ENCODE data around the gene SEMA4G. TPM values are rescaled to one million over a fixed set of nuclear protein-coding genes. Genes with fewer than 3 reads are reported as not detected.

The SEMA4G gene
- total and polyA plus RNA-seq, 2 of the 13 experiments (the other 11 are each of a cell fraction or from before 2014, with no cell fraction given): 46.2 to 207 TPM

GRCh38 chr10:101018600-101019439, 49.5 kb downstream of the SEMA4G start (continued):
- TF ChIP-seq ZBTB33 (CRISPR knock-in tag; IDR thresholded peaks at IDR 0.05) (0 out of 2 replicates have a peak, but pooled peaks have one; percentile 10), ZNF605 (CRISPR knock-in tag; IDR thresholded peaks at IDR 0.05) (peak; percentile 36; the same call in 1 of the 2 replicates), MAX (IDR thresholded peaks at IDR 0.05) (peak; percentile 88), CC2D1A (CRISPR knock-in tag; IDR thresholded peaks at IDR 0.05) (no peak), SPEN (CRISPR knock-in tag; IDR thresholded peaks at IDR 0.05; ENCODE audit: low read depth) (peak; percentile 55), ZNF430 (CRISPR knock-in tag; IDR thresholded peaks at IDR 0.05) (0 out of 2 replicates have a peak, but pooled peaks have one; percentile 29), ZFP41 (CRISPR knock-in tag; IDR thresholded peaks at IDR 0.05; ENCODE audit: borderline replicate concordance) (0 out of 2 replicates have a peak, but pooled peaks have one; percentile 93), GABPB1 (CRISPR knock-in tag; IDR thresholded peaks at IDR 0.05) (peak; percentile 75), CBX2 (IDR thresholded peaks at IDR 0.05; ENCODE audit: low read depth, low read length) (no peak), CBX2 (CRISPR knock-in tag; IDR thresholded peaks at IDR 0.05; ENCODE audit: low read depth) (peak; percentile 95; the same call in 1 of the 2 replicates), TP53 (CRISPR knock-in tag; conservative IDR thresholded peaks at IDR 0.05) (no peak), ZNF646 (CRISPR knock-in tag; IDR thresholded peaks at IDR 0.05) (peak; percentile 39; the same call in 1 of the 2 replicates), SOX6 (IDR thresholded peaks at IDR 0.05) (no peak), SOX6 (CRISPR knock-in tag; IDR thresholded peaks at IDR 0.05) (peak; percentile 63), ZNF850 (CRISPR knock-in tag; conservative IDR thresholded peaks at IDR 0.05) (no peak), ZNF777 (CRISPR knock-in tag; IDR thresholded peaks at IDR 0.05) (peak; percentile 98), POGK (CRISPR knock-in tag; conservative IDR thresholded peaks at IDR 0.05) (peak; percentile 79), TAF15 (IDR thresholded peaks at IDR 0.05; ENCODE audit: low read depth, low read length, poor library complexity, severe bottlenecking) (peak; percentile 50), PHF8 (CRISPR knock-in tag; IDR thresholded peaks at IDR 0.05) (peak; percentile 66)
